GM23248 (cell line): ENCODE data around the gene STH.

ENCODE experiments used
- EZH2 ChIP-seq: fragments of 200-600 bp; sonication (generic); IDR thresholded peaks from 2 replicates; pipeline ENCODE4 v1.6.1; 2018; ENCODE audit warnings: antibody characterized with exemption, mild to moderate bottlenecking; ENCODE audit not compliant: insufficient read depth, poor library complexity, severe bottlenecking
- EZH2phosphoT487 ChIP-seq: fragments of 200-600 bp; sonication (generic); IDR thresholded peaks from 2 replicates; pipeline ENCODE4 v1.6.1; 2018; ENCODE audit warnings: antibody characterized with exemption, moderate library complexity, mild to moderate bottlenecking, low read depth; ENCODE audit not compliant: insufficient read depth

DNA sequence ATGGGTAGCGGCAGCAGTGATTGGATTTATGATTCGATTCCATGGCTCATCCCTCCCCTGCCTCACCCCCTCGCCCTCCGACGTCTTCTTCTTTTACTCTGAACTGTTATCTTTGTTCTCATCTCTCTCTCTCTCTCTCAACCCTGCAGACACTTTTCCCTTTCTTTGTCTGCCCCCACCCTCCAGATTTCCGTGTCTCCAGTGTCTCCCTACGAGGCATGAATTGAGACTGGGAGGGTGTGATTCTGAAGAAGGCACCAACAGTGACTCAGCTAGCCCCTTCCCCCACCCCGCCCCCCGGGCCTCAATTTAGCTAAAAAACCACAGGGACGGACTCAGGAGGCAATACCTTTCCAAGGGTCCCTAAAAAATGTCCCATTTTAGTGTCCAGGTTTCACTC lies 47.6 kb upstream of the STH start:
- TF ChIP-seq EZH2 (no peak), EZH2phosphoT487 (no peak)
